ENCODE measurements around the gene AUTS2. TPM values are rescaled to one million over a fixed set of nuclear protein-coding genes. Genes with fewer than 3 reads are reported as not detected.

AUTS2 gene
- total RNA-seq, 6 donors from 2014 or later = 38.9 to 151 (median 55.8) TPM

DNA sequence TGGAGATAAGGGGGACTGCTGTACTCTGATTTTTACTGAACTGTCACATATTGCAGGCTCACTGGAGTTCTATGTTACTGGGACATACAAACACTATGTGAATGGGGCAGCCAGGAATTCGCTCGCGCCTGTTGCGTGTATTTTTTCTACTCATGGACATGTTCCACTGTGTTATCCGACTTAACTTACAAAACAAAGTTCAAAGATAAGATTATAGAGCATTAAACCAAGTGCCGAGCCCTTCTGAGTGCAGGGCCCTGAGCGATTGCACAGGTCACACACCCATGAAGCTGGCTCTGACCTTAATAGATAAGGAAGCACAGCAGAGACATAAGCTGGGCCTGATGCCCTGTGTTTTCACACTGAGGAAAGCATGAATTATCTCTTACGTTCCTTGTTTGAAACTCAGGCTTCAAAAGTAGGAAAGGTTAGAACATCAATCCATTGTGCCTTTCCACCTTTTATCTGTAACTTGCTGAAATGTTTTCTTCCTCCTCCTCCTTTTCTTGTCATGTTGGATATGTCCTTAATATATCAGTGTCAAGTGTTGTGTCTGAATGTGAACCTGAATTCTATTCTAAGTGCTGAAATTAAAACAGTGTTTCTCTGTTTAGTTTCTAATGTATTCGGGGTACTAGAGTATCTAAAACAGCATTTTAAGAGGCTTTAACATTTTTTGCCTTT is 273.8 kb downstream of the AUTS2 start:
- ATAC-seq (ENCODE audit: low FRiP score in 2 of 2) (peak in 1 of 2 donors; percentile 61), DNase-seq (no peak)
- H3K9me3 ChIP-seq = no peaks in the 10 kb centered on the region
- H3K36me3 ChIP-seq = no peaks in the 10 kb centered on the region
- no peak overlapping the region for H3K27ac ChIP-seq
- WGBS, 2 donors = 67% methylated on average over 9 of the region's 9 CpGs
- H3K4me3 ChIP-seq = no peak overlapping the region
- no peaks in the 10 kb centered on the region for H3K27me3 ChIP-seq
- peaks cover 0 to 6% (median 0%) of the 10 kb centered on the region in 4 donors for H3K4me1 ChIP-seq
- no peak for TF ChIP-seq POLR2AphosphoS5 (IDR thresholded peaks at IDR 0.05)
- TF ChIP-seq, protein P1, sequence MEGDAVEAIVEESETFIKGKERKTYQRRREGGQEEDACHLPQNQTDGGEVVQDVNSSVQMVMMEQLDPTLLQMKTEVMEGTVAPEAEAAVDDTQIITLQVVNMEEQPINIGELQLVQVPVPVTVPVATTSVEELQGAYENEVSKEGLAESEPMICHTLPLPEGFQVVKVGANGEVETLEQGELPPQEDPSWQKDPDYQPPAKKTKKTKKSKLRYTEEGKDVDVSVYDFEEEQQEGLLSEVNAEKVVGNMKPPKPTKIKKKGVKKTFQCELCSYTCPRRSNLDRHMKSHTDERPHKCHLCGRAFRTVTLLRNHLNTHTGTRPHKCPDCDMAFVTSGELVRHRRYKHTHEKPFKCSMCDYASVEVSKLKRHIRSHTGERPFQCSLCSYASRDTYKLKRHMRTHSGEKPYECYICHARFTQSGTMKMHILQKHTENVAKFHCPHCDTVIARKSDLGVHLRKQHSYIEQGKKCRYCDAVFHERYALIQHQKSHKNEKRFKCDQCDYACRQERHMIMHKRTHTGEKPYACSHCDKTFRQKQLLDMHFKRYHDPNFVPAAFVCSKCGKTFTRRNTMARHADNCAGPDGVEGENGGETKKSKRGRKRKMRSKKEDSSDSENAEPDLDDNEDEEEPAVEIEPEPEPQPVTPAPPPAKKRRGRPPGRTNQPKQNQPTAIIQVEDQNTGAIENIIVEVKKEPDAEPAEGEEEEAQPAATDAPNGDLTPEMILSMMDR (IDR thresholded peaks at IDR 0.05) = no peak
- TF ChIP-seq POLR2A (IDR thresholded peaks at IDR 0.05) = no peak
- TF ChIP-seq EP300 (IDR thresholded peaks at IDR 0.05) = no peak

DNA sequence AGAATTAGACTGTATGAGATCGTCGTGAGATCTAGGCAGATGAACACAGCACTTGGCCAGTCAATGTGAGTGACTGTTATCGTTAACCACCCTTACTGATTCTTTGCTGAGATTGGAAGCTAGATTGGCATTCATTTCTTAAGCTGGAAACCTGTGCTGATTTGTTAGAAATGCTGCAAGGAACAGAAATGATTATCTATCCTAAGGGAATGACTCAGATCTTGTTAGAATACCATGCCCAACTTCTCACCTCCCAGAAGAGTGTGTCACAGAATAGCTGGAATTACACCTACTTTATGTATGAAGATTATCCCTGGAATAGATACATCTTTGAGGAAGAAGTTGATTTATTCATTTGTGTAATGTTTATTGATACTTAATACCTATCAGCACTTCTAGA is 275.2 kb downstream of the AUTS2 start:
- Histone ChIP-seq H3K9me3 (no peaks in the 10 kb centered on the region), H3K36me3 (no peaks in the 10 kb centered on the region), H3K27me3 (no peaks in the 10 kb centered on the region), H3K4me3 (no peak overlapping the region), H3K4me1 (peaks cover 0 to 6% (median 0%) of the 10 kb centered on the region in 4 donors), H3K27ac (no peak overlapping the region)
- TF ChIP-seq, protein P1 (IDR thresholded peaks at IDR 0.05) = no peak
- no peak for TF ChIP-seq EP300 (IDR thresholded peaks at IDR 0.05)
- no peak for TF ChIP-seq POLR2A (IDR thresholded peaks at IDR 0.05)
- TF ChIP-seq POLR2AphosphoS5 (IDR thresholded peaks at IDR 0.05) = no peak
- WGBS, 2 donors = 87 to 96% methylated on average over 3 of the region's 3 CpGs
- ATAC-seq (ENCODE audit: low FRiP score in 2 of 2) = no peak
- no peak for DNase-seq

DNA sequence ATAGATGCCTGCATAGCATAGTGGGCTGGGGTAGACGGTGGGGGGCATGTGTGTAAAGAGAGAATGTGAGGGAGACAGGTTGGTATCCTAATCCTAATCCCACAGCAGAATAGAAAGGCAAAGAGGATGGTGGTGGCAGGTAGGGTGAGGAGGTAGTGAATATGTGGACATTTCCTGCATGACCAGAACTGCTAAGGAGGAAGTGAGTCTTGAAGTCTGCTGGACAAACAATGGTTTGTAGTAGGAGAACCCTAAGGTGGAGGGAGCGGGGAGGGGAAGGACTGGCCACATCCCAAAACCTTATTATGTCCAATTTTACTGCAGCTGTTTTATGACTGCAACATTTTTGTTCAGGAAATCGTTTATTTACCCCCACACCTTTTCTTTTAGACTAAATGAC is 279.7 kb downstream of the AUTS2 start:
- 61 to 71% methylated on average over 3 of the region's 3 CpGs for WGBS, 2 donors
- ATAC-seq (ENCODE audit: low FRiP score in 2 of 2) (no peak), DNase-seq (no peak)
- Histone ChIP-seq H3K4me3 (no peak overlapping the region), H3K36me3 (no peaks in the 10 kb centered on the region), H3K9me3 (no peaks in the 10 kb centered on the region), H3K4me1 (peaks cover 0 to 4% (median 0%) of the 10 kb centered on the region in 4 donors), H3K27me3 (no peaks in the 10 kb centered on the region), H3K27ac (no peak overlapping the region)
- TF ChIP-seq, protein P1 (IDR thresholded peaks at IDR 0.05) = no peak
- TF ChIP-seq POLR2AphosphoS5 (IDR thresholded peaks at IDR 0.05) = no peak

DNA sequence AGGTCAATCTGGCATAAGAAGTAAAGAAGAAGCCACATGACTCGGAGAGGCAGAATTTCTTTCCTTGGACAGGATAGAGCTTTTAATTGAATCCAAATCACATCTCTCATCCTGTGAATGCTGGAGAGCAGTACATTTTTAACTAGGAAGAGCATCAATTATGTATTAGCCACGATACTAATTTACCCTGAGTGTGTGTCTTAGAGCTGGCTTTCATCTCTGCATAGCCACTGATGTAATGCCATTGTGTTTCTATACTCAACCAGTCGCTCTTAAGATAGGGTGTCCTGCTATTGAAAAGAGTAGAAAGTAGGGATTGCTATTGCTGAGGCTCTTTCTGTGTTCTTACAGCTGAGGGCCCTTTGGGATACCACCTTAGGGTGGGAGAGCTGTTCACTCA is 280.3 kb downstream of the AUTS2 start:
- H3K9me3 ChIP-seq = no peaks in the 10 kb centered on the region
- H3K4me3 ChIP-seq = no peak overlapping the region
- H3K4me1 ChIP-seq = peaks cover 0 to 4% (median 0%) of the 10 kb centered on the region in 4 donors
- TF ChIP-seq, protein P1 (IDR thresholded peaks at IDR 0.05) = no peak
- no peak for TF ChIP-seq EP300 (IDR thresholded peaks at IDR 0.05)
- no peak for TF ChIP-seq POLR2AphosphoS5 (IDR thresholded peaks at IDR 0.05)
- TF ChIP-seq POLR2A (IDR thresholded peaks at IDR 0.05) = no peak
- DNase-seq = no peak
- no peaks in the 10 kb centered on the region for H3K27me3 ChIP-seq
- no peak overlapping the region for H3K27ac ChIP-seq
- WGBS, 2 donors = 77 to 90% methylated on average over 3 of the region's 3 CpGs
- no peak for ATAC-seq (ENCODE audit: low FRiP score in 2 of 2)
- H3K36me3 ChIP-seq = no peaks in the 10 kb centered on the region

DNA sequence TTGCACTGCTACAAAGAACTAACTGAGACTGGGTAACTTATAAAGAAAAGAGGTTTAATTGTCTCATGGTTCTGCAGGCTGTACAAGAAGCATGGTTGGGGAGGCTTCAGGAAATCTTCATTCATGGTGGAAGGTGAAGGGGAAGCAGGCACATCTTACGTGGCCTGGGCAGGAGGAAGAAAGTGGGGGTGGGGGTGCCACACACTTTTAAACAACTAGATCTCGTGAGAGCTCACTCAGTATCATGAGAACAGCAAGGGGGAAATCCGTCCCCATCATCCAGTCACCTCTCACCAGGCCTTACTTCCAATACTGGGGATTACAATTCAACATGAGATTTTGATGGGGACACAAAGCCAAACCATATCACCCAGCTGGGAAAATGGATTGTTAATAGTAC is 281.7 kb downstream of the AUTS2 start:
- Histone ChIP-seq H3K27me3 (no peaks in the 10 kb centered on the region), H3K9me3 (no peaks in the 10 kb centered on the region), H3K36me3 (no peaks in the 10 kb centered on the region), H3K4me1 (peaks cover 0 to 4% (median 0%) of the 10 kb centered on the region in 4 donors), H3K4me3 (no peak overlapping the region), H3K27ac (no peak overlapping the region)
- WGBS, 2 donors = 80 to 81% methylated on average over 3 of the region's 3 CpGs
- no peak for ATAC-seq (ENCODE audit: low FRiP score in 2 of 2)
- DNase-seq = no peak
- TF ChIP-seq POLR2AphosphoS5 (IDR thresholded peaks at IDR 0.05) = no peak
- no peak for TF ChIP-seq EP300 (IDR thresholded peaks at IDR 0.05)
- TF ChIP-seq, protein P1 (IDR thresholded peaks at IDR 0.05) = no peak
- no peak for TF ChIP-seq POLR2A (IDR thresholded peaks at IDR 0.05)
